Mucosa of descending colon (tissue), 3 donors: ENCODE measurements around the gene ZDHHC7. TPM values are rescaled to one million over a fixed set of nuclear protein-coding genes. Genes with fewer than 3 reads are reported as not detected.
A peak's percentile ranks its signal among the peaks of the same experiment; 100 is the strongest.

ENCODE experiments used
- ATAC-seq: fragments of 200-7000 bp; cut with Tn5 transposase; one replicate; pipeline ENCODE4 v1.9.1; 2020; ENCODE audit warnings: mild to moderate bottlenecking, moderate library complexity
- DNase-seq, 3 donors: peaks; one replicate each; pipeline ENCODE4 v3.0.0-alpha.2; 2020
- H3K36me3 ChIP-seq: fragments of 200-600 bp; one replicate; pipeline ENCODE4 v1.8.0; 2021; ENCODE audit warnings: low read depth, mild to moderate bottlenecking
- H3K4me1 ChIP-seq: fragments of 200-600 bp; one replicate; pipeline ENCODE4 v1.8.0; 2021; ENCODE audit warnings: low read depth, mild to moderate bottlenecking
- H3K4me3 ChIP-seq: fragments of 200-600 bp; one replicate; pipeline ENCODE4 v1.8.0; 2021; ENCODE audit warnings: mild to moderate bottlenecking
- H3K9me3 ChIP-seq: fragments of 200-600 bp; one replicate; pipeline ENCODE4 v1.8.0; 2021; ENCODE audit warnings: mild to moderate bottlenecking
- CTCF ChIP-seq: fragments of 200-600 bp; IDR thresholded peaks from one replicate; pipeline ENCODE4 v1.8.0; 2022; ENCODE audit warnings: antibody characterized with exemption, mild to moderate bottlenecking
- intact Hi-C, 2 donors: fragments of 100-400 bp; cut with DNase I in 1 of 2; cut with micrococcal nuclease in 1 of 2; formaldehyde crosslinking; loops; one replicate each; pipeline versions ENCODE4 v1.11.0 to v1.11.1; 2022; cut with DNase I, micrococcal nuclease
- total RNA-seq, 3 donors: library from RNA; stranded (reverse); fragmentation: NEBNext Ultra II Directional in 2 of 3; extraction: Animal tissue kit (Norgen Biotek cat#: 25700) in 2 of 3; gene quantifications; one replicate each; pipeline versions ENCODE4 v1.2.1 to v1.2.4, GENCODE V29; 2021 to 2023
- donor health status: DM: no; HTN: no; CAD: no; lungs with moderate emphysema.
- donor health status: DM: no; HTN: no; CAD: no.
- donor health status: DM: no; HTN: yes; CAD: no.

ZDHHC7 gene
- total RNA-seq, 3 donors from 2014 or later = 69.8 to 96.1 (median 78.7) TPM

GRCh38 chr16:85019659-85020245 lies 8.4 kb upstream of the ZDHHC7 start:
- H3K4me3 ChIP-seq = no peak overlapping the region
- intact Hi-C loops = no loop called here
- TF ChIP-seq CTCF = no peak
- peak; percentile 94 for ATAC-seq
- no peaks in the 10 kb centered on the region for H3K9me3 ChIP-seq
- DNase-seq = peak; percentile 68 to 77 (median 72)
- H3K4me1 ChIP-seq = peaks cover 13% of the 10 kb centered on the region
- no peaks in the 10 kb centered on the region for H3K36me3 ChIP-seq

- Histone ChIP-seq H3K4me1 (peaks cover 22% of the 10 kb centered on the region), H3K36me3 (no peaks in the 10 kb centered on the region), H3K9me3 (no peaks in the 10 kb centered on the region), H3K4me3 (no peak overlapping the region)
- intact Hi-C loops = no loop called here
- ATAC-seq (no peak), DNase-seq (no peak)
- no peak for TF ChIP-seq CTCF
These were observed 7.3 kb upstream of the ZDHHC7 start for GRCh38 chr16:85018529-85019236.

- no peaks in the 10 kb centered on the region for H3K36me3 ChIP-seq
- TF ChIP-seq CTCF = no peak
- H3K9me3 ChIP-seq = no peaks in the 10 kb centered on the region
- ATAC-seq (no peak), DNase-seq (no peak)
- H3K4me1 ChIP-seq = peaks cover 31% of the 10 kb centered on the region
- intact Hi-C loops = no loop called here
- no peak overlapping the region for H3K4me3 ChIP-seq
These were observed 6.3 kb upstream of the ZDHHC7 start for GRCh38 chr16:85017633-85018032.

- Histone ChIP-seq H3K4me3 (no peak overlapping the region), H3K36me3 (no peaks in the 10 kb centered on the region), H3K4me1 (peaks cover 33% of the 10 kb centered on the region), H3K9me3 (no peaks in the 10 kb centered on the region)
- TF ChIP-seq CTCF = no peak
- no peak for DNase-seq
- no peak for ATAC-seq
- intact Hi-C loops = no loop called here
These were observed 5.8 kb upstream of the ZDHHC7 start for GRCh38 chr16:85017151-85017550.

- no peaks in the 10 kb centered on the region for H3K9me3 ChIP-seq
- intact Hi-C loops = no loop called here
- TF ChIP-seq CTCF = no peak
These were observed 4.3 kb upstream of the ZDHHC7 start for GRCh38 chr16:85015481-85016187.

More at GRCh38 chr16:85015481-85016187, 4.3 kb upstream of the ZDHHC7 start:
- ATAC-seq = no peak
- no peak for DNase-seq
- Histone ChIP-seq H3K36me3 (no peaks in the 10 kb centered on the region), H3K4me3 (no peak overlapping the region), H3K4me1 (peaks cover 37% of the 10 kb centered on the region)
